ENCODE measurements around the gene NUMA1. TPM values are rescaled to one million over a fixed set of nuclear protein-coding genes. Genes with fewer than 3 reads are reported as not detected.
A peak's percentile ranks its signal among the peaks of the same experiment; 100 is the strongest.

The NUMA1 gene
- total RNA-seq, 1 donor from 2014 or later = 130 TPM

DNA sequence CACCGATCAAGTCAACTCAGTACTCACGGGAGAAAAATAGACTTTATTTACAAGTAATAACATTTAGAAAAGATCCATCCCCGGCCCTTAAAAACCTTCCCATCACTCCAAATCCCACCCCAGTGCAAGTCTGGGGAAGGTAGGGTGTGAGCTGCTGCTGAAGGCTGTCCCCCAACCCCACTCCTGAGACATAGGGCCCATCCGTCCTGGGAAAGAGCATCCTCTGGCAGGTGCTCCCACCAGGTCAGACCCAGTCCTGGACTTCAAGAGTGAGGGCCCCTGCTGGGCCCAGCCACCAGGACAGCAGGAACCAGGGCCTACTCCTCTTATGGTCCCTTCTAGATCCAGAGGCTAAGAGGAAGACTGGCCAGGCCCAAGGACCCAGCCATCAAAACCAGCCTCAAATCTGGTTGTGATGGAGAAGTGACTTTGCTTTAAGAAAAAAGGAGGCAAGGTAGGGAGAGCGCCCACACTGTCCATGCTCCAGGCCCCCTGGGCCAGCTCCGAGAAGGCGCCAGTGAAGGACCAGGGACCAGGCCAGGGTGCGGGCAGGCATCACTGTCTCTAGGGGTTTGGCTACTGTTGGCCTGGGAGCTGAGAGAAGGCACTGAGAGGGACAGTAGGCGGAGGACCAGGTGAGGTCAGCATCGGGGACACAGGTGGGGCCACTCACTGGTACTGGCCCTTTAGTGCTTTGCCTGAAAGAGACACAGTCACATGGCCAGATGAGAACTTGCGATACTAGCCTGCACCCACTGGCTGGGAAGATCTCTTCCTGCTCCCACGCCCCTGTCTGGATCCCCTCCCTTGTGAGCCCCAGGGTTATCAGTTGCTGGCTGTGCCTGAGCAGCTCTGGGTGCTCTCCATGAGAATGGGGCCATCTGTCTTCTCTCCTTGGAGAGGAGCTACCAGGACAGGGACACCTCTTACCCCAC lies 77.2 kb downstream of the NUMA1 start:
- Mint-ChIP-seq H3K4me1 (no peaks in the 10 kb centered on the region), H3K9me3 (no peaks in the 10 kb centered on the region), H3K27me3 (ENCODE audit: insufficient read depth, low read depth) (peaks cover 12% of the 10 kb centered on the region), H3K27ac (peak overlapping the region; percentile 28), H3K36me3 (peaks cover 30% of the 10 kb centered on the region), H3K4me3 (peak overlapping the region; percentile 21)
- no peak for DNase-seq (ENCODE audit: low spot score)
- H3K4me3 ChIP-seq = no peak overlapping the region
- no peaks in the 10 kb centered on the region for H3K9me3 ChIP-seq (ENCODE audit: low read depth)
- H3K27me3 ChIP-seq = no peaks in the 10 kb centered on the region
- no peak overlapping the region for H3K9ac ChIP-seq
- H3K79me2 ChIP-seq (ENCODE audit: low read depth) = no peaks in the 10 kb centered on the region
- TF ChIP-seq EZH2phosphoT487 (IDR thresholded peaks at IDR 0.05) (no peak), EZH2 (IDR thresholded peaks at IDR 0.05) (no peak)
- TF ChIP-seq, protein P1, sequence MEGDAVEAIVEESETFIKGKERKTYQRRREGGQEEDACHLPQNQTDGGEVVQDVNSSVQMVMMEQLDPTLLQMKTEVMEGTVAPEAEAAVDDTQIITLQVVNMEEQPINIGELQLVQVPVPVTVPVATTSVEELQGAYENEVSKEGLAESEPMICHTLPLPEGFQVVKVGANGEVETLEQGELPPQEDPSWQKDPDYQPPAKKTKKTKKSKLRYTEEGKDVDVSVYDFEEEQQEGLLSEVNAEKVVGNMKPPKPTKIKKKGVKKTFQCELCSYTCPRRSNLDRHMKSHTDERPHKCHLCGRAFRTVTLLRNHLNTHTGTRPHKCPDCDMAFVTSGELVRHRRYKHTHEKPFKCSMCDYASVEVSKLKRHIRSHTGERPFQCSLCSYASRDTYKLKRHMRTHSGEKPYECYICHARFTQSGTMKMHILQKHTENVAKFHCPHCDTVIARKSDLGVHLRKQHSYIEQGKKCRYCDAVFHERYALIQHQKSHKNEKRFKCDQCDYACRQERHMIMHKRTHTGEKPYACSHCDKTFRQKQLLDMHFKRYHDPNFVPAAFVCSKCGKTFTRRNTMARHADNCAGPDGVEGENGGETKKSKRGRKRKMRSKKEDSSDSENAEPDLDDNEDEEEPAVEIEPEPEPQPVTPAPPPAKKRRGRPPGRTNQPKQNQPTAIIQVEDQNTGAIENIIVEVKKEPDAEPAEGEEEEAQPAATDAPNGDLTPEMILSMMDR (IDR thresholded peaks at IDR 0.05) = no peak
- no peak overlapping the region for H3K4me2 ChIP-seq
- peaks cover 24% of the 10 kb centered on the region for H3F3A ChIP-seq (ENCODE audit: low read depth)
- no peak overlapping the region for H3K27ac ChIP-seq
- H4K20me1 ChIP-seq (ENCODE audit: low read depth) = peaks cover 22% of the 10 kb centered on the region
- no peaks in the 10 kb centered on the region for H3K4me1 ChIP-seq
- H3K36me3 ChIP-seq = no peaks in the 10 kb centered on the region
- H2AFZ ChIP-seq (replicated peaks) = no peak overlapping the region

GRCh38 chr11:72001834-72002591 lies 78.3 kb downstream of the NUMA1 start:
- H3K4me1 ChIP-seq = no peaks in the 10 kb centered on the region
- Mint-ChIP-seq H3K4me1 (peaks cover under 1% of the 10 kb centered on the region), H3K4me3 (no peak overlapping the region), H3K27ac (peak overlapping the region; percentile 28), H3K9me3 (no peaks in the 10 kb centered on the region), H3K36me3 (peaks cover 23% of the 10 kb centered on the region), H3K27me3 (ENCODE audit: insufficient read depth, low read depth) (peaks cover 11% of the 10 kb centered on the region)
- H3K9me3 ChIP-seq (ENCODE audit: low read depth) = no peaks in the 10 kb centered on the region
- peaks cover 16% of the 10 kb centered on the region for H4K20me1 ChIP-seq (ENCODE audit: low read depth)
- no peaks in the 10 kb centered on the region for H3K79me2 ChIP-seq (ENCODE audit: low read depth)
- TF ChIP-seq, protein P1 (IDR thresholded peaks at IDR 0.05) = no peak
- TF ChIP-seq EZH2 (IDR thresholded peaks at IDR 0.05) (no peak), EZH2phosphoT487 (IDR thresholded peaks at IDR 0.05) (no peak)
- H3K4me3 ChIP-seq = no peak overlapping the region
- no peaks in the 10 kb centered on the region for H3K27me3 ChIP-seq
- H3K36me3 ChIP-seq = no peaks in the 10 kb centered on the region
- H3K9ac ChIP-seq = no peak overlapping the region
- H2AFZ ChIP-seq (replicated peaks) = no peak overlapping the region
- peaks cover 24% of the 10 kb centered on the region for H3F3A ChIP-seq (ENCODE audit: low read depth)
- no peak for DNase-seq (ENCODE audit: low spot score)
- H3K4me2 ChIP-seq = no peak overlapping the region
- peak overlapping the region; percentile 67 for H3K27ac ChIP-seq

- Histone ChIP-seq H3K4me1 (no peaks in the 10 kb centered on the region), H3K27ac (no peak overlapping the region), H3K27me3 (no peaks in the 10 kb centered on the region), H2AFZ (replicated peaks) (no peak overlapping the region), H3K79me2 (ENCODE audit: low read depth) (no peaks in the 10 kb centered on the region), H3K4me2 (no peak overlapping the region), H3K4me3 (no peak overlapping the region), H3K9ac (no peak overlapping the region), H3K9me3 (ENCODE audit: low read depth) (no peaks in the 10 kb centered on the region), H3K36me3 (no peaks in the 10 kb centered on the region), H3F3A (ENCODE audit: low read depth) (peaks cover 24% of the 10 kb centered on the region), H4K20me1 (ENCODE audit: low read depth) (peaks cover 12% of the 10 kb centered on the region)
- Mint-ChIP-seq H3K9me3 (no peaks in the 10 kb centered on the region), H3K36me3 (peaks cover 22% of the 10 kb centered on the region), H3K27ac (no peak overlapping the region), H3K4me1 (peaks cover 2% of the 10 kb centered on the region), H3K4me3 (no peak overlapping the region), H3K27me3 (ENCODE audit: insufficient read depth, low read depth) (peaks cover 8% of the 10 kb centered on the region)
- DNase-seq (ENCODE audit: low spot score) = no peak
- TF ChIP-seq EZH2 (IDR thresholded peaks at IDR 0.05) (no peak), EZH2phosphoT487 (IDR thresholded peaks at IDR 0.05) (no peak)
- TF ChIP-seq, protein P1 (IDR thresholded peaks at IDR 0.05) = no peak
These were observed 79.1 kb downstream of the NUMA1 start for GRCh38 chr11:72001285-72001684.

All from neural progenitor cell (in vitro differentiated cells).